ENCODE data around the gene SLC12A3. TPM values are rescaled to one million over a fixed set of nuclear protein-coding genes. Genes with fewer than 3 reads are reported as not detected.

Gene SLC12A3
- polyA plus RNA-seq, 10 donors = 0.05 to 0.11 (median 0.10) TPM; not detected in 7

Other genes starting within 250 kb of the SLC12A3 start
- gene MT1E, start 239.4 kb upstream of the SLC12A3 start, polyA plus RNA-seq (ENCODE audit: insufficient read length in 10 of 10) = 10 to 100 TPM; 10.5 to 27.6 (median 20.4) TPM
- 1 to 10 TPM in 4 of 10 donors, under 1 TPM in 6; 0.47 to 2.1 (median 0.89) TPM for gene MT1M, start 232.5 kb upstream of the SLC12A3 start, polyA plus RNA-seq (ENCODE audit: insufficient read length in 10 of 10)
- gene MT1A, start 226.5 kb upstream of the SLC12A3 start, polyA plus RNA-seq (ENCODE audit: insufficient read length in 10 of 10) = under 1 TPM in 1 of 10 donors, not detected in 9; 0.63 TPM
- gene MT1B, start 213.3 kb upstream of the SLC12A3 start, polyA plus RNA-seq (ENCODE audit: insufficient read length in 10 of 10) = under 1 TPM in 2 of 10 donors, not detected in 8; 0.38 to 0.46 TPM
- 1 to 10 TPM in 8 of 10 donors, under 1 TPM in 2; 0.84 to 2.4 (median 1.5) TPM for gene MT1F, start 207.2 kb upstream of the SLC12A3 start, polyA plus RNA-seq (ENCODE audit: insufficient read length in 10 of 10)
- gene MT1G, start 197.1 kb upstream of the SLC12A3 start, polyA plus RNA-seq (ENCODE audit: insufficient read length in 10 of 10) = 1 to 10 TPM in 4 of 10 donors, under 1 TPM in 3, not detected in 3; 0.62 to 3.6 (median 1.0) TPM
- 1 to 10 TPM in 1 of 10 donors, under 1 TPM in 1, not detected in 8; 0.81 to 1.2 TPM for gene MT1H, start 195.4 kb upstream of the SLC12A3 start, polyA plus RNA-seq (ENCODE audit: insufficient read length in 10 of 10)
- 10 to 100 TPM in 6 of 10 donors, 1 to 10 TPM in 4; 7.2 to 20.2 (median 12.2) TPM for gene MT1X, start 182.7 kb upstream of the SLC12A3 start, polyA plus RNA-seq (ENCODE audit: insufficient read length in 10 of 10)
- gene NUP93, start 135.1 kb upstream of the SLC12A3 start, polyA plus RNA-seq (ENCODE audit: insufficient read length in 10 of 10) = 10 to 100 TPM; 36.8 to 52.1 (median 45.5) TPM
- gene HERPUD1, start 66.9 kb downstream of the SLC12A3 start, polyA plus RNA-seq (ENCODE audit: insufficient read length in 10 of 10) = 10 to 100 TPM; 62.5 to 98.4 (median 72.7) TPM
- 10 to 100 TPM in 3 of 10 donors, 1 to 10 TPM in 7; 5.0 to 10.3 (median 6.9) TPM for gene CETP, start 96.7 kb downstream of the SLC12A3 start, polyA plus RNA-seq (ENCODE audit: insufficient read length in 10 of 10)
- gene NLRC5, start 124.3 kb downstream of the SLC12A3 start, polyA plus RNA-seq (ENCODE audit: insufficient read length in 10 of 10) = 10 to 100 TPM in 1 of 10 donors, 1 to 10 TPM in 9; 2.4 to 11.2 (median 4.9) TPM
- 10 to 100 TPM; 24.0 to 35.2 (median 25.8) TPM for gene CPNE2, start 227.4 kb downstream of the SLC12A3 start, polyA plus RNA-seq (ENCODE audit: insufficient read length in 10 of 10)